G401.6 (cell line): ENCODE measurements around the gene CHST11.

ENCODE experiments used
- FAIRE-seq: peaks from 2 replicates; lab custom pipeline; 2012; peaks lifted over from hg19 to GRCh38; lab: Jason Lieb, UNC

Gene CHST11

DNA sequence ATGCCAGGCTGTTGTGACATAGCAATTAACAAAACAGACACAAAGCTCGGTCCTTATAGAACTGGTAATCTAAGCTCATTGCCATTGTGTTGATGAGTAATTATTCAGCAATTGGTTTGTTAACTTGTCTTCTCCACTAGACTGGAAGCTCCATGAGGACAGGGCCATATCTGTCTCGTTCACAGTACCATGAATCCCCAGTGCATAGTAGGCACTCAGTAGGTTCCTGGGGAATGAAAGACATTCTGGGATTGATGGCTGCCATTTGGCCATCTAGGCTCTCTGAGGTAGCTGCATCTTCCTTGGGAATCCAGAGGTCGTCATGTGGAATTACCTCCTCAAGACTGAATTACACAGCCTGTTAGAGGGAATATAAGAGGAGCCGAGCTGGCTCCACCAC lies 177.3 kb downstream of the CHST11 start:
- FAIRE-seq, result no peak

DNA sequence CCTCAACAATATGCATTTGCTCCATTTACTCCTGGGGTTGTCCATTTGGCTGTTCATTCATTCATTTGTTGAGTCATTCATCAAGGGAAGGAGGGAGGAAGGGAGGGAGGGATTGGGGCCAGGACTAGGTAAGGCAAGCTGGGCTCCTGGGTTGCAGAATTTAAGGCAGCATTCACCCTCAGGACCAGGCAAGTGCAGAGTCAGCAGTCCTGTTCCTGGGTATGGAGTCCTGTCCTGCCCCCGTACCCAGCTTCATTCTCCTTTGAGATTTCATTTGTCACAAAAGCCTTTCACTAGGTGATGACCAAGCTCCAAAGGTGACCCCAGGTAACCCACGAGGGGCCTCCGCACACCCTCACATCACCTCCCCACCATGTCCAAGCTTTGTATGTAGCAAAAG lies 178.1 kb downstream of the CHST11 start:
- FAIRE-seq, result no peak

DNA sequence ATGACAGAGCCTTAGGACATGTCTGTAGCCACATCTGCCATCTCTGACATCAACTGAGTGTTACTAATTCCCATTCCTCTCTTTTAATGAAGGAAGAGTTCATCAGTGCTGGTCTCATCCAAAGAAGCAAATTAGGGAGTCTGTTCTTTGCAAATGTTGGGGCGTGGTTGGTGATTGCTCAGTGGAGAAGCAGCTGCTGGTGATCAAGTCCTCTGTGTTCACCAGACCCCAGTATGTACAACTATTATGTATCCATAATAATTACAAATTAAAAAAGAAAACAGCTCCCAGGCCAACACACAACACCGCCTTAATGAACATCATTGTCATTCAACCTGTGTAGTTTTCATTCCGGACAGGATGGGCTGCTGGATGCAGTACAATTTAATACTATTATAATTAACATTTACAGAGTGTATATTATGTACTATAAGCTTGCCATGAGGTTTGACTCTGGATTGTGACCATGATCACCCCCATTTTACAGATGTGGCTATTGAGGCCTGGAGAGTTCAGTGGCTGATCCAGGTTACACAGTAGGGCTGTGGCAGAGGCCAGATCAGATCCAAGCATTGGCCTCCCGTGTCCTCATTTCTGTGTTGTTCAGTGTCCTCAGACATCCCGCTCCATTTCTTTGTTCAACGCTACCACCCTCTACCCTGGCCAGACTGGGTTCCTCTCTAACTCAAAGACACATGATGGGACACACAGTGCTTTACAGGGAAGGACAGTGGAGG lies 179.0 kb downstream of the CHST11 start:
- no peak for FAIRE-seq

GRCh38 chr12:104636496-104636895 lies 179.7 kb downstream of the CHST11 start:
- no peak for FAIRE-seq

- no peak for FAIRE-seq
Observed at GRCh38 chr12:104637604-104638003, 180.9 kb downstream of the CHST11 start.

- FAIRE-seq, result no peak
Observed at GRCh38 chr12:104638218-104638850, 181.6 kb downstream of the CHST11 start.

DNA sequence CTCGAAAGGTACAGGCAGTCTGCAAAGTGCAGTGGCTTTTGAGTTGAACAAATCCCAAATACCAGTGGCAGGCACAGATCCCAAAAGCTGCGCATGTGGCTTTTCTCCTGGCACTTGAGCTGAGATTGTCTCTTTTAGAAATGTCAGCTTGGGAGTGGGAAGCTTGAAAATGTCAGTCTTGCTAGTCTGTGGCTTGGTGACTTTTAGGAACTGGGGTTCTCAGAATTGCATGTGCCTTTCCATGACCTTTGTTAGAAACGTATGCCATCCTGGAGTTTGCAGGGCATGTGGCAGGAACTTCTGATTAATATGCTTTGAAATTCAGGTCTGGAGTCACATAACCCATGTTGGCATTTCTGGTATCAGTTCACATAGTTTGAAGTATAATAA lies 182.1 kb downstream of the CHST11 start:
- FAIRE-seq, result no peak

DNA sequence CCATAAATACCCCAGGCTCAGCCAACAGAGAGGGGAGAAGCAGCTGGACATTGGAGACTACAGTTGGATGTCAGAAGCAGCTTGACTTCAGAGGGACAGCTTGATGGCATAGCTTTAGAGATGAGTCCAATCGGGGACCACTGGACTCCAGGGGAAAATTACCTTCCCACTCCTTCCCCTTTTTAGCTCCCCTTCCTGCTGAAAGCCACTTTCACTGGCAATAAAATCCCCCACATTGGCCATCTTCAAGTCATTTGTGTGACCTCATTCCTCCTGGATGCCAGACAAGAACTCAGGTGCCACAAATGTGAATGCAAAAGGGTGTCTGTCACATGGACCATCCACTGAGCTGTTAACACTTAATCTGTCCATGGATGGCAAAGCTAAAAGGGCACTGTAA lies 184.2 kb downstream of the CHST11 start:
- FAIRE-seq, result no peak

DNA sequence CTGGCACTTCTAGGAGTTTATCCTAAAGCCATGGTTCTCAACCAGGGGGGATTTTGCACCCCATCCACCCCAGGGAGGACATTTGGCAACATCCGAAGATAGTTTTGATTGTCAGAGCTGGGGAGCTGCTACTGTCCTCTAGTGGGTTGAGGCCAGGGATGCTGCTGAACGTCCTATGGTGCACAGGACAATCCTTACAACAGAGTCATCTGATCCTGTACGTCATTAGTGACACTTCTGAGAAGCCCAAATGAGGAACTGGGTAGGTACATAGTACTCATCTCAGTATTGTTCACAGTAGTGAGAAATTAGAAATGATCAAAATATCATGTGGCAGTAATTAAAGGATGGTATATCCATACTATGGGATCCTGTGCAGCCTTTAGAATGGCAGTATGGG lies 185.1 kb downstream of the CHST11 start:
- no peak for FAIRE-seq

DNA sequence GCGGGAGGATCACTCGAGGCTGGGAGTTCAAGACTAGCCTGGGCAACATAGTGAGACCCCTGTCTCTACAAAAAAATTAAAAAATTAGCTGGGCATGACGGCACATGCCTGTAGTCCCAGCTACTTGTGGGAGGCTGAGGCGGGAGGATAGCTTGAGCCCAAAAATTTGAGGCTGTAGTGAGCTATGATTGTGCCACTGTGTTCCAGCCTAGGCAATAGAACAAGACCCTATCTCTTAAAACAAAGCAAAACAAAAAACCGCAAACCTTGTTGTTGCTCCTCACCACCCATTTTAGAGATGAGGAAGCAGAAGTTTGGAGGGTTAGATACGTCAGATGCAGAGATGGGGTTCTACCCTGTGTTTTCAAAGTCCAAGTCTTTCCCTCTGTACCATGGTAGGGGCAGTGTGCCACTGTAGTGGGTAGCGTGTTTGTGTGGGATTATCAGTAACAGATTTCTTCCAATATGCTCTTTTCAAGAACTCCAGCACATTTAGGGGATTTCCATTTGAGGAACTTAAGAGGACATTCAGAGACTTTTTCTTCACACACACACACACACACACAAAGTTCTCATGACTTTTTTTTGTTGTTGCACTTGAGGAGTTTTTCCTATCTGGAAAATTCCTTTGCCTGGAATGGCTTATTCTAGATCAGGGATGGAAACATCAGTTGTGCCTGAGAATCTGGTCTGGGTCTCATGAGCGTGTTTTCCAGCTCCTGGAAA lies 186.5 kb downstream of the CHST11 start:
- no peak for FAIRE-seq

- no peak for FAIRE-seq
Observed at GRCh38 chr12:104643819-104644669, 187.3 kb downstream of the CHST11 start.

DNA sequence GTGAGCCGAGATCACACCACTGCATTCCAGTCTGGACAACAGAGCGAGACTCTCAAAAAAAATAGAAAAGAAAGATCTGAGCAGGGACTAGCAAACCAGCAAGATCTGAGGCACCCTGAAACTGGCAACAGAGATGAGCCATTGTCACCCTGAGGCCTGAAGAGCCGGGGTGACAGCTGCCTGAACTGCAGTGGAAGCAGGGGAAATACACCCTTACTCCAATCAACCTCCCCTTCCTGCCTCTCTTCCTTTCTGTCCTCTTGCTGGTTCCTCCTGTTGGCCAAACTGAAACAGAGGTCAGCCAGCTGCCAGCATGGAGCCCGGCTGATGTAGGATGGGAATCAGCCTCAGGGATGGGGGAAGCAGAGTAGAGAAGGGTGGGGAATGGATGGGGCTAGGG lies 192.0 kb downstream of the CHST11 start:
- no peak for FAIRE-seq

- no peak for FAIRE-seq
Observed at GRCh38 chr12:104649217-104649824, 192.6 kb downstream of the CHST11 start.

- no peak for FAIRE-seq
Observed at GRCh38 chr12:104649921-104650320, 193.2 kb downstream of the CHST11 start.

GRCh38 chr12:104650541-104650940 lies 193.8 kb downstream of the CHST11 start:
- FAIRE-seq, result no peak

- no peak for FAIRE-seq
Observed at GRCh38 chr12:104651811-104652210, 195.1 kb downstream of the CHST11 start.

DNA sequence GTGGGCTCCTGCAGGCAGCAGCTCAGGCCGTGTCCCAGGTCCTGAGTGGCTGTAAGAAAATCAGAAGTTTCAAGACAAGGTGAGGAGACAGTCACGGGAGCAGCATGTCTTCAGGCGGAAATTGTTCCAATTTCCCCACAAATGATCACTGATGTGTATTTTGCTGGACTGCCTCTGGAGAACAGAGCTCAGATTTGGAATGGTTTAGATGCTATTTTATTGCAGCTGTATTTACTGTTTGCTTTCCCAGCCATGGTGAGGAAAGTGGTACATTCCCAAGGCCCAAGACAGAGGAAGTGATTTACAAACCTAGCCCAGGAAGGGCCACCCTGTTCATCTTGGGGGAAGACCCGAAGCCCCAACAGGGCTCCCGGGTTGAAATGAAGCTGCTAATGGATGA lies 195.6 kb downstream of the CHST11 start:
- FAIRE-seq, result no peak

DNA sequence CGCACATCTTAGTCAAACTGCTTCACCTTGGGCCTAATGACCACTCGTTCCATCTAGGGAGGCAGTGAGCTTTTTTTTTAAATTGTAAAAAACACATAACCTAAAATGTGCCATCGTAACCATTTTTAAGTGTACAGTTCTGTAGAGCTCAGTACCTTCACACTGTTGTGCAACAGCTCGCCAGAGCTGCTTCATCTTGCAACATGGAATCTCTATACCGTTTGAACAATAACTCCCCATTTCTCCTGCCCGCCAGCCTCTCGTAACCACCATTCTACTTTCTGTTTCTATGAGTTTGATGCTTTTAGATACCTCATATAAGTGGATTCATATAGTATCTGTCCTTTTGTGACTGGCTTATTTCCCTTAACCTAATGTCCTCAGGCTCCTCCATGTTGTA lies 196.2 kb downstream of the CHST11 start:
- FAIRE-seq, result no peak

- FAIRE-seq, result no peak
Observed at GRCh38 chr12:104653730-104654664, 197.2 kb downstream of the CHST11 start.

- no peak for FAIRE-seq
Observed at GRCh38 chr12:104654665-104655609, 198.2 kb downstream of the CHST11 start.
